Prostate gland (tissue), 2 donors: ENCODE data around the gene HAGH. TPM values are rescaled to one million over a fixed set of nuclear protein-coding genes. Genes with fewer than 3 reads are reported as not detected.

Experiments
- DNase-seq: peaks from one replicate; pipeline ENCODE4 v3.0.0-alpha.2; 2019; ENCODE audit warnings: low spot score
- H3K27ac ChIP-seq, 2 donors: fragments of 200-600 bp; sonication (generic); 2 replicates each; pipeline ENCODE4 v1.5.1; 2017 to 2019
- H3K27me3 ChIP-seq: fragments of 200-600 bp; sonication (generic); replicated peaks from 2 replicates; pipeline ENCODE4 v1.5.1; 2019; ENCODE audit not compliant: insufficient read depth
- H3K36me3 ChIP-seq, 2 donors: fragments of 200-600 bp; sonication (generic); 1 replicate in 1 of 2; 2 replicates in 1 of 2; pipeline versions ENCODE4 v1.5.1 to v1.8.1; 2017 to 2019
- H3K4me1 ChIP-seq: fragments of 200-600 bp; sonication (generic); replicated peaks from 2 replicates; pipeline ENCODE4 v1.5.1; 2019
- H3K4me3 ChIP-seq, 2 donors: fragments of 200-600 bp; sonication (generic); 2 replicates each; pipeline ENCODE4 v1.5.1; 2017 to 2019
- H3K9me3 ChIP-seq: fragments of 200-600 bp; sonication (generic); 2 replicates; pipeline ENCODE4 v1.5.1; 2017
- POLR2A ChIP-seq: fragments of 450-650 bp; IDR thresholded peaks from one replicate; pipeline ENCODE4 v1.6.1; 2016; ENCODE audit warnings: antibody characterized with exemption, mild to moderate bottlenecking
- POLR2AphosphoS5 ChIP-seq: sonication (generic); formaldehyde crosslinking; IDR thresholded peaks from one replicate; pipeline ENCODE4 v1.6.1; 2017; ENCODE audit warnings: antibody characterized with exemption
- WGBS: methylation state at CpG from one replicate; pipeline ENCODE4 v1.1.5; 2018; 5-methylcytosine and 5-hydroxymethylcytosine counted together
- intact Hi-C: fragments of 100-400 bp; cut with DNase I; formaldehyde crosslinking; loops from one replicate; pipeline ENCODE4 v1.14.2; 2022
- total RNA-seq, 2 donors: library from RNA; depleted of rRNA; stranded (reverse); fragments of >200 nt; gene quantifications; one replicate each; pipeline ENCODE4 v1.1.0, GENCODE V29; 2016
- TF ChIP-seq, protein P1 (sequence below), 4 experiments: fragments of 200-600 bp in 2 of 4; fragments of 450-650 bp in 2 of 4; sonication (generic) in 2 of 4; IDR thresholded peaks; 1 replicate in 3 of 4; 2 replicates in 1 of 4; pipeline ENCODE4 v1.5.1; 2016 to 2019; ENCODE audit warnings: antibody characterized with exemption in 4 of 4, mild to moderate bottlenecking in 2 of 4, moderate library complexity in 2 of 4

Gene HAGH
- total RNA-seq, 2 donors from 2014 or later = 98.6 to 145 TPM

DNA sequence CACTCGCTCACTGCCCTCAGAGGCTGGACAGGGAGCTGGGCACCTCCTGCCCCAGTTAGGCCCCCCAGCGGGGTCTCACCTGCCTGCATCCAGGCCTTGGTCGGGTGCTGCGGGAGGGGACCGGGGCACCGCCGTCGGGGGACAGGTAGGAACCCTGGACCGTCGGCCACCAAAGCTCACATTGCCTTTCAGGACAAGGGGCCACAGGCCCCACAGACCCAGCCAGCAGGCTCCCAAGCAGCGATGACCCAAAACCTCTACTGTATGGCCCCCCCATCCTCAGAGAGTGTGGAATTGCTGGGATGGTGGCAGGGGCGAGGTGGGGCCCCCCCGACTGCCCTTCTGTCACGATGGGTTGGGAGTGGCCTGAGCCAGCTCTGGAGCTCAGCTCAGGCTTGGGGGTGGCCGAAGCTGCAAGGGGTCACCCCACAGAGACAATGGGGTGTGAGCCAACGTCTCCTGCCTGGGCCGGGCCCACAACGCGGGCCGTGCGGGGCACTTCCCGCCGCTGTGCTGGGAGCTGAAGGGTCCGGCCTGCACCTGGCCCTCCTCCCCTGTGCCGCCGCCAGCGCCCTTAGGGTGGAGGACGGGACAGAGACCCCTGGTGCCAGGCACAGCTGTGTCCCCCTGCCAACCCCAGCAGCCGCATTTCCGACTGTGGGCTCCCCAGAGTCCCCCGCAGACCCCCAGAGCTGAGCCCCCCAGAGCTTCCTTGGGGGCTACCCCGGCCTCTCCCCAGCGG is 33.6 kb downstream of the HAGH start:
- DNase-seq = no peak
- no peaks in the 10 kb centered on the region for H3K9me3 ChIP-seq
- H3K4me1 ChIP-seq = no peaks in the 10 kb centered on the region
- TF ChIP-seq POLR2A = no peak
- TF ChIP-seq POLR2AphosphoS5 = no peak
- TF ChIP-seq, protein P1, sequence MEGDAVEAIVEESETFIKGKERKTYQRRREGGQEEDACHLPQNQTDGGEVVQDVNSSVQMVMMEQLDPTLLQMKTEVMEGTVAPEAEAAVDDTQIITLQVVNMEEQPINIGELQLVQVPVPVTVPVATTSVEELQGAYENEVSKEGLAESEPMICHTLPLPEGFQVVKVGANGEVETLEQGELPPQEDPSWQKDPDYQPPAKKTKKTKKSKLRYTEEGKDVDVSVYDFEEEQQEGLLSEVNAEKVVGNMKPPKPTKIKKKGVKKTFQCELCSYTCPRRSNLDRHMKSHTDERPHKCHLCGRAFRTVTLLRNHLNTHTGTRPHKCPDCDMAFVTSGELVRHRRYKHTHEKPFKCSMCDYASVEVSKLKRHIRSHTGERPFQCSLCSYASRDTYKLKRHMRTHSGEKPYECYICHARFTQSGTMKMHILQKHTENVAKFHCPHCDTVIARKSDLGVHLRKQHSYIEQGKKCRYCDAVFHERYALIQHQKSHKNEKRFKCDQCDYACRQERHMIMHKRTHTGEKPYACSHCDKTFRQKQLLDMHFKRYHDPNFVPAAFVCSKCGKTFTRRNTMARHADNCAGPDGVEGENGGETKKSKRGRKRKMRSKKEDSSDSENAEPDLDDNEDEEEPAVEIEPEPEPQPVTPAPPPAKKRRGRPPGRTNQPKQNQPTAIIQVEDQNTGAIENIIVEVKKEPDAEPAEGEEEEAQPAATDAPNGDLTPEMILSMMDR (IDR thresholded peaks at IDR 0.05) = no peak
- 89% methylated on average over 12 of the region's 33 CpGs for WGBS
- H3K36me3 ChIP-seq = no peaks in the 10 kb centered on the region
- no peak overlapping the region for H3K27ac ChIP-seq
- H3K27me3 ChIP-seq = no peaks in the 10 kb centered on the region
- intact Hi-C loops = no loop called here
- no peak overlapping the region for H3K4me3 ChIP-seq

DNA sequence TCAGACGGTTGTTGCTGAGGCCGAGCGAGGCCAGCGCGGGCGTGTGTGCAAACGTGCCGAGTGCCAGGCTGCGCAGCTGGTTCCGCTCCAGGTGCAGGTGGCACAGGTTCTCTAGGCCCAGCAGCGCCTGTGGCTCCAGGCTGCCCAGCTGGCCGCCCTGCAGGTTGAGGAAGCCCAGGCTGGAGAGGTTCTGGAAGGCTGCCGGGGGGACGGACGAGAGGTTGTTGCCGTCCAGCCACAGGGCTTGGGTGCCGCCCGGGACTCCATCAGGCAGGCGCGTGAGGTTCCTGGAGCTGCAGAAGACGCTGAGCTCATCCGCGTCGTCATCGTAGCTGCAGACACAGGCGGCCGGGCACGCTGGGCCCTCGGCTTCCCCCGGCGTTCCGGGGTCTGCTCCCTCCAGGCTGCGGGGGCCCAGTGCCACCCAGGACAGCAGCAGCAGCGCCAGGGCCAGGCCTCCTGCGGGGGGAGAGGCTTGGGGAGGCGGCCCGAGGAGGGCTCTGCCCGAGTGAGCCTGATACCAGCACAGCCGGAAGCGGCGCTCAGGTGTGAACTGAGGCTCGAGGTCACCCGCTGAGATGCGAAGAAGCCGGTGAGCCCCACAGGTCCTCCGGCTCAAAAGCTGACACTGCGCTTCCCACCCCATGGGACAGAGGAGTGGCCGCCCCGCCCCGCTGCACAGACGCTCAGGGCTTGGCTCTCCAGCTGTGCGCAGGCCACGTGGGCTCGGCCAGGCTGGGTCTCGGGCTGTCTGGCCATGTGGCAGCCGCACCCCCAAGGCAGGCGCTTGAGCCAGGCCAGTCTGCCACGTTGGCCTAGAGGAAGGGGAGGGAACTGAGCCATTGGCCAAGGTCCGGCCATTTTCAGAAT is 34.4 kb downstream of the HAGH start:
- Histone ChIP-seq H3K36me3 (no peaks in the 10 kb centered on the region), H3K9me3 (no peaks in the 10 kb centered on the region), H3K4me1 (no peaks in the 10 kb centered on the region), H3K27me3 (no peaks in the 10 kb centered on the region), H3K4me3 (no peak overlapping the region), H3K27ac (no peak overlapping the region)
- intact Hi-C loops = no loop called here
- DNase-seq = no peak
- TF ChIP-seq POLR2AphosphoS5 (no peak), POLR2A (no peak)
- TF ChIP-seq, protein P1 (IDR thresholded peaks at IDR 0.05) = no peak
- 88% methylated on average over 47 of the region's 59 CpGs for WGBS

DNA sequence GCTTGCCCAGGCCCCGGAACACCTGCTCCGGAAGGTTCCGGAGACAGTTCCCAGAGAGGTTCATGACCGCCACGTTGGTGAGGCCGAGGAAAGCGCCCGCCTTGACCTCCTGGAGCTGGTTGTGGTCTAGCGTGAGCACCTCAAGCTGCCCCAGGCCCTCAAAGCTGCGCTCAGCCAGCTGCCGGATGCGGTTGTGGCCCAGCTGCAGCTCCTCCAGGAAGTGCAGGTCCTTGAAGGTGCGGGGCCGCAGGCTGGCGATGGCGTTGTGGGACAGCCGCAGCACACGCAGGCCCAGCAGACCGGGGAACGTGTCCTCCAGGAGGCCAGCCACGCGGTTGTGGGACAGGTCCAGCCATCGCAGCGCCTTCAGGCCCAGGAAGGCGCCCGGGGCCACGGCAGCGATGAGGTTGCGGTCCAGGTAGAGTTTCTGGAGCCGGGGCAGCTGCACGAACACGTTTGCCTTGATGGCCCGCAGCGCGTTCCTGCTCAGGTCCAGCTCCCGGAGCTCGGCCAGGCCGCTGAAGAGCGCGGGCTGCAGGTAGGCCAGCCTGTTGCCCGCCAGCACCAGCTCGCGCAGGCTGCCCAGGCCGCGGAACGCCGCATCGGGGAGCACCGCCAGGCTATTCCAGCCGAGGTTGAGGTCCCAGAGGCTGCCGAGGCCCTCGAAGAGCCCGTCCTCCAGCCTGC is 35.2 kb downstream of the HAGH start:
- Histone ChIP-seq H3K27me3 (no peaks in the 10 kb centered on the region), H3K4me1 (no peaks in the 10 kb centered on the region), H3K36me3 (no peaks in the 10 kb centered on the region), H3K9me3 (no peaks in the 10 kb centered on the region), H3K4me3 (no peak overlapping the region), H3K27ac (no peak overlapping the region)
- intact Hi-C loops = no loop called here
- peak; percentile 3 for DNase-seq
- 94% methylated on average over 52 of the region's 53 CpGs for WGBS
- TF ChIP-seq, protein P1 (IDR thresholded peaks at IDR 0.05) = no peak
- TF ChIP-seq POLR2A (no peak), POLR2AphosphoS5 (no peak)

DNA sequence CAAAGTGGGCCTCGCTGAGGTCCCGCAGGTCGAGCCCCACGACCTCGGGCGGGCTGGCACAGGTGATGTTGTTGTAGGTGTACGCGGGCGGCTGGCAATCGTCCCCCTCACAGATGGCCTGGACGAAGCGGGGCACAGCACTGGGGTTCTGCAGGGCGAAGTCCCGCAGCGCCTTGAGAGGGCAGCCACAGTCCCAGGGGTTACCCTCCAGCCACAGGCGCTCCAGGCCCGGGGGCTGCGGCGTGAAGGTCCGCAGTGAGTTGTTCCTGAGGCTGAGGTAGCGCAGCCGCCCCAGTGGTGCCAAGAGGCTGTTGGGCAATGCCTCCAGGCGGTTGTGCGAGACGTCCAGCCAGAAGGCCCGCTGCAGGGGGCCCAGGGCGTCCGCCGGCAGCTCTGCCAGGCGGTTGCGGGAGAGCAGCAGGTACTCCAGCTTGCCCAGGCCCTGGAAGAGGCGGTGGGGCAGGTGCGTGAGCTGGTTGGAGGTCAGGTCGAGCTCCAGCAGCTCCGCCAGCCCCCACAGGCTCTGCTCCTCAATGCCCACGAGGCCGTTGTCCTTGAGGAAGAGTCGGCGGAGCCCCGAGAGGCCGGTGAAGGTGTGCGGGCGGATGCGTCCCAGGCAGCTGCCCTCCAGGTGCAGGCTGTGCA is 35.9 kb downstream of the HAGH start:
- Histone ChIP-seq H3K4me1 (no peaks in the 10 kb centered on the region), H3K9me3 (no peaks in the 10 kb centered on the region), H3K27me3 (no peaks in the 10 kb centered on the region), H3K4me3 (no peak overlapping the region), H3K27ac (no peak overlapping the region), H3K36me3 (no peaks in the 10 kb centered on the region)
- intact Hi-C loops = no loop called here
- no peak for TF ChIP-seq POLR2A
- TF ChIP-seq POLR2AphosphoS5 = no peak
- TF ChIP-seq, protein P1 (IDR thresholded peaks at IDR 0.05) = no peak
- peak; percentile 3 for DNase-seq
- WGBS = 89% methylated on average over 36 of the region's 44 CpGs
